Measurements from ENCODE around the gene DGCR2.

- TF ChIP-seq, protein P1, sequence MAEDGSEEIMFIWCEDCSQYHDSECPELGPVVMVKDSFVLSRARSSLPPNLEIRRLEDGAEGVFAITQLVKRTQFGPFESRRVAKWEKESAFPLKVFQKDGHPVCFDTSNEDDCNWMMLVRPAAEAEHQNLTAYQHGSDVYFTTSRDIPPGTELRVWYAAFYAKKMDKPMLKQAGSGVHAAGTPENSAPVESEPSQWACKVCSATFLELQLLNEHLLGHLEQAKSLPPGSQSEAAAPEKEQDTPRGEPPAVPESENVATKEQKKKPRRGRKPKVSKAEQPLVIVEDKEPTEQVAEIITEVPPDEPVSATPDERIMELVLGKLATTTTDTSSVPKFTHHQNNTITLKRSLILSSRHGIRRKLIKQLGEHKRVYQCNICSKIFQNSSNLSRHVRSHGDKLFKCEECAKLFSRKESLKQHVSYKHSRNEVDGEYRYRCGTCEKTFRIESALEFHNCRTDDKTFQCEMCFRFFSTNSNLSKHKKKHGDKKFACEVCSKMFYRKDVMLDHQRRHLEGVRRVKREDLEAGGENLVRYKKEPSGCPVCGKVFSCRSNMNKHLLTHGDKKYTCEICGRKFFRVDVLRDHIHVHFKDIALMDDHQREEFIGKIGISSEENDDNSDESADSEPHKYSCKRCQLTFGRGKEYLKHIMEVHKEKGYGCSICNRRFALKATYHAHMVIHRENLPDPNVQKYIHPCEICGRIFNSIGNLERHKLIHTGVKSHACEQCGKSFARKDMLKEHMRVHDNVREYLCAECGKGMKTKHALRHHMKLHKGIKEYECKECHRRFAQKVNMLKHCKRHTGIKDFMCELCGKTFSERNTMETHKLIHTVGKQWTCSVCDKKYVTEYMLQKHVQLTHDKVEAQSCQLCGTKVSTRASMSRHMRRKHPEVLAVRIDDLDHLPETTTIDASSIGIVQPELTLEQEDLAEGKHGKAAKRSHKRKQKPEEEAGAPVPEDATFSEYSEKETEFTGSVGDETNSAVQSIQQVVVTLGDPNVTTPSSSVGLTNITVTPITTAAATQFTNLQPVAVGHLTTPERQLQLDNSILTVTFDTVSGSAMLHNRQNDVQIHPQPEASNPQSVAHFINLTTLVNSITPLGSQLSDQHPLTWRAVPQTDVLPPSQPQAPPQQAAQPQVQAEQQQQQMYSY (CRISPR knock-in tag; IDR thresholded peaks at IDR 0.05), result no peak
- TF ChIP-seq HDAC2 (IDR thresholded peaks at IDR 0.05), result no peak
- TF ChIP-seq ZNF274 (IDR thresholded peaks at IDR 0.05; ENCODE audit: insufficient read depth, insufficient read length), result no peak
- TF ChIP-seq CHD1 (IDR thresholded peaks at IDR 0.05; ENCODE audit: low read depth, low read length), result no peak
- TF ChIP-seq RAD21 (IDR thresholded peaks at IDR 0.05; ENCODE audit: insufficient read depth, low read depth, low read length), result no peak
- TF ChIP-seq NBN (IDR thresholded peaks at IDR 0.05), result no peak
- TF ChIP-seq CTCF (IDR thresholded peaks at IDR 0.05 in 2 of 3, conservative IDR thresholded peaks at IDR 0.05 in 1 of 3; ENCODE audit: control insufficient read depth in 2 of 3, extremely low read depth in 1 of 3, insufficient read depth in 1 of 3, low read depth in 3 of 3, low read length in 3 of 3), result no peak
Observed at GRCh38 chr22:18995327-18995711, 126.9 kb downstream of the DGCR2 start.
